ENCODE measurements around the gene TRPC6. TPM values are rescaled to one million over a fixed set of nuclear protein-coding genes. Genes with fewer than 3 reads are reported as not detected.
A peak's percentile ranks its signal among the peaks of the same experiment; 100 is the strongest.
"Not testable (repeated sequence)": the region's sequence is repeated elsewhere in the genome, so short reads cannot be mapped to it uniquely, and the experiment has no call there.

TRPC6 gene
- total RNA-seq, 4 donors from 2014 or later = 0.29 to 27.5 (median 3.9) TPM

- no peak for DNase-seq
- H3K4me3 ChIP-seq = no peak overlapping the region
- no peaks in the 10 kb centered on the region for H3K4me1 ChIP-seq
- no peak overlapping the region for H3K27ac ChIP-seq
- H3K9me3 ChIP-seq = no peaks in the 10 kb centered on the region
- no peaks in the 10 kb centered on the region for H3K36me3 ChIP-seq
- no peaks in the 10 kb centered on the region for H3K27me3 ChIP-seq
- TF ChIP-seq, protein P1, sequence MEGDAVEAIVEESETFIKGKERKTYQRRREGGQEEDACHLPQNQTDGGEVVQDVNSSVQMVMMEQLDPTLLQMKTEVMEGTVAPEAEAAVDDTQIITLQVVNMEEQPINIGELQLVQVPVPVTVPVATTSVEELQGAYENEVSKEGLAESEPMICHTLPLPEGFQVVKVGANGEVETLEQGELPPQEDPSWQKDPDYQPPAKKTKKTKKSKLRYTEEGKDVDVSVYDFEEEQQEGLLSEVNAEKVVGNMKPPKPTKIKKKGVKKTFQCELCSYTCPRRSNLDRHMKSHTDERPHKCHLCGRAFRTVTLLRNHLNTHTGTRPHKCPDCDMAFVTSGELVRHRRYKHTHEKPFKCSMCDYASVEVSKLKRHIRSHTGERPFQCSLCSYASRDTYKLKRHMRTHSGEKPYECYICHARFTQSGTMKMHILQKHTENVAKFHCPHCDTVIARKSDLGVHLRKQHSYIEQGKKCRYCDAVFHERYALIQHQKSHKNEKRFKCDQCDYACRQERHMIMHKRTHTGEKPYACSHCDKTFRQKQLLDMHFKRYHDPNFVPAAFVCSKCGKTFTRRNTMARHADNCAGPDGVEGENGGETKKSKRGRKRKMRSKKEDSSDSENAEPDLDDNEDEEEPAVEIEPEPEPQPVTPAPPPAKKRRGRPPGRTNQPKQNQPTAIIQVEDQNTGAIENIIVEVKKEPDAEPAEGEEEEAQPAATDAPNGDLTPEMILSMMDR (IDR thresholded peaks at IDR 0.05) = no peak
- TF ChIP-seq POLR2A (IDR thresholded peaks at IDR 0.05) = no peak
- intact Hi-C loops (cut with DNase I; ENCODE audit: low total_unique reads) = no loop called here
Observed at GRCh38 chr11:101466352-101466751, 117.5 kb downstream of the TRPC6 start.

- H3K27ac ChIP-seq; H3K4me1 ChIP-seq; H3K9me3 ChIP-seq; DNase-seq; intact Hi-C loops (cut with DNase I; ENCODE audit: low total_unique reads); H3K27me3 ChIP-seq; H3K4me3 ChIP-seq; H3K36me3 ChIP-seq: not testable (repeated sequence)
Observed at GRCh38 chr11:101464388-101464787, 119.4 kb downstream of the TRPC6 start.

DNA sequence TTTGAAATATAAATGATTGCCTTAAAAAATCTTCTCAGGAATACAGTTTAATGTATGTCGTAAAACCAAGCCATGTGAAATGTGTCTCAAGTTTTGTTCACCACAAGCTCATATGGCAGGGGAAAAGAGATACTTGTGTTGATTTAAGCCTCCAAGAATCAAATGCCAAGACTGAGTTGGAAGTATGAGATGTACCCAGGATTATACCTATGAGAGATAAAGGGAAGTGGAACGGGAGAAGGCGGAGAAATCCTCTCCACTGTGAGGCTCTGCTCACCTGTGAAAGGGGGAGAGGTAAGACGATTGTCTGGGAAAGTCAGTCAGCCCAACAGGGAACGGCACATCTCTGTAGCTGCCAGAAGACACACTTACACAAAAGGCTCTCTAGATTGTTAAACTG is 124.8 kb downstream of the TRPC6 start:
- Histone ChIP-seq H3K4me1 (no peaks in the 10 kb centered on the region), H3K27me3 (no peaks in the 10 kb centered on the region), H3K9me3 (no peaks in the 10 kb centered on the region), H3K27ac (no peak overlapping the region), H3K36me3 (no peaks in the 10 kb centered on the region), H3K4me3 (no peak overlapping the region)
- intact Hi-C loops (cut with DNase I; ENCODE audit: low total_unique reads) = no loop called here
- no peak for DNase-seq
- TF ChIP-seq, protein P1 (IDR thresholded peaks at IDR 0.05) = no peak
- no peak for TF ChIP-seq POLR2A (IDR thresholded peaks at IDR 0.05)

DNA sequence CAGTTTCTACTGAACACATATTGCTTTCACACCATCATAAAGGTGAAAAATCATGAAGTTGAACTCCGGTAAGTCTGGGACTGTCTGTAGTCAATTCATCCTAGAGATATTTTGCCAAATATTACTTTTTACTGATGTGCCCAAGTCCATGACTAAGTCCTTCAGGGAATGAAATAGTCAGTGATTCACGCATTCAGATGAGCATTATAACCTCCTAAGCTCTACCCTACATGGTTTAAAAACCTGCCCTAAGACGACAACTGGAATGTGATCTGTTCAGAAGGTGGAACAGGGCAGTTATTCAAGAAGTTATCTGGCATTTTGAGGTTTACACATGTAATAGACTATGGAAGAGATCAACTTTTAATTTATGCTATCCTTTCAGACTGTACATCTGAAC is 125.6 kb downstream of the TRPC6 start:
- no peaks in the 10 kb centered on the region for H3K27me3 ChIP-seq
- no peaks in the 10 kb centered on the region for H3K36me3 ChIP-seq
- H3K27ac ChIP-seq = no peak overlapping the region
- intact Hi-C loops (cut with DNase I; ENCODE audit: low total_unique reads) = no loop called here
- H3K4me1 ChIP-seq = no peaks in the 10 kb centered on the region
- H3K9me3 ChIP-seq = no peaks in the 10 kb centered on the region
- no peak overlapping the region for H3K4me3 ChIP-seq
- DNase-seq = no peak
- no peak for TF ChIP-seq POLR2A (IDR thresholded peaks at IDR 0.05)
- TF ChIP-seq, protein P1 (IDR thresholded peaks at IDR 0.05) = no peak

- intact Hi-C loops (cut with DNase I; ENCODE audit: low total_unique reads) = no loop called here
- H3K4me3 ChIP-seq = no peak overlapping the region
Observed at GRCh38 chr11:101456812-101457211, 127.0 kb downstream of the TRPC6 start.

More at GRCh38 chr11:101456812-101457211, 127.0 kb downstream of the TRPC6 start:
- no peak overlapping the region for H3K27ac ChIP-seq
- H3K9me3 ChIP-seq = no peaks in the 10 kb centered on the region
- no peaks in the 10 kb centered on the region for H3K36me3 ChIP-seq
- no peak for DNase-seq
- no peaks in the 10 kb centered on the region for H3K27me3 ChIP-seq
- TF ChIP-seq POLR2A (IDR thresholded peaks at IDR 0.05) = no peak
- TF ChIP-seq, protein P1 (IDR thresholded peaks at IDR 0.05) = peak; percentile 15 to 45 (median 37)
- no peaks in the 10 kb centered on the region for H3K4me1 ChIP-seq
